Neural cell (in vitro differentiated cells): ENCODE data around the gene OR2V1. TPM values are rescaled to one million over a fixed set of nuclear protein-coding genes. Genes with fewer than 3 reads are reported as not detected.
"Not testable (repeated sequence)": the region's sequence is repeated elsewhere in the genome, so short reads cannot be mapped to it uniquely, and the experiment has no call there.

Experiments
- H2AFZ ChIP-seq: fragments of 200-600, 300-800 bp; sonication (generic), shearing (Covaris generic); 2 replicates; pipeline ENCODE4 v1.6.0; 2014; ENCODE audit warnings: low read depth, mild to moderate bottlenecking, antibody characterized with exemption, low read length, moderate library complexity
- H3F3A ChIP-seq: fragments of 200-600 bp; shearing (Covaris generic); 2 replicates; pipeline ENCODE4 v1.6.1; 2016; ENCODE audit warnings: mild to moderate bottlenecking, moderate library complexity, mixed read lengths, antibody characterized with exemption, low read length; ENCODE audit not compliant: insufficient read depth, poor library complexity, severe bottlenecking
- H3K27ac ChIP-seq: fragments of 200-600, 300-800 bp; sonication (generic), shearing (Covaris generic); 2 replicates; pipeline ENCODE4 v1.5.1; 2014; ENCODE audit warnings: mild to moderate bottlenecking, low read length, moderate library complexity
- H3K27me3 ChIP-seq: fragments of 300-800, 200-600 bp; sonication (generic), shearing (Covaris generic); 2 replicates; pipeline ENCODE4 v1.6.0; 2014; ENCODE audit warnings: mild to moderate bottlenecking, low read depth, low read length, moderate library complexity; ENCODE audit not compliant: insufficient read depth
- H3K36me3 ChIP-seq: fragments of 300-800, 200-600 bp; sonication (generic), shearing (Covaris generic); 2 replicates; pipeline ENCODE4 v1.5.1; 2014; ENCODE audit warnings: mild to moderate bottlenecking, antibody characterized with exemption, low read length, moderate library complexity; ENCODE audit not compliant: insufficient read depth
- H3K4me2 ChIP-seq: fragments of 300-800, 200-600 bp; sonication (generic), shearing (Covaris generic); 2 replicates; pipeline ENCODE4 v1.6.0; 2014; ENCODE audit warnings: mild to moderate bottlenecking, low read length
- H3K4me3 ChIP-seq: fragments of 300-800, 200-600 bp; sonication (generic), shearing (Covaris generic); 2 replicates; pipeline ENCODE4 v1.5.1; 2014; ENCODE audit warnings: mild to moderate bottlenecking, low read length, moderate library complexity
- H3K79me2 ChIP-seq: fragments of 200-600 bp; shearing (Covaris generic); replicated peaks from 2 replicates; pipeline ENCODE4 v1.6.0; 2014; ENCODE audit warnings: mild to moderate bottlenecking, low read length, moderate library complexity; ENCODE audit not compliant: insufficient read depth
- H3K9ac ChIP-seq: fragments of 300-800, 200-600 bp; sonication (generic), shearing (Covaris generic); 2 replicates; pipeline ENCODE4 v1.6.1; 2016; ENCODE audit warnings: mild to moderate bottlenecking, low read length, mixed read lengths
- H3K9me2 ChIP-seq: fragments of 200-600 bp; shearing (Covaris generic); 2 replicates; pipeline ENCODE4 v1.6.1; 2016; ENCODE audit warnings: mild to moderate bottlenecking, low read length, mixed read lengths; ENCODE audit not compliant: insufficient read depth
- H3K9me3 ChIP-seq: fragments of 200-600, 300-800 bp; sonication (generic), shearing (Covaris generic); 2 replicates; pipeline ENCODE4 v1.6.1; 2016; ENCODE audit warnings: mild to moderate bottlenecking, mixed run types, low read length, moderate library complexity, mixed read lengths
- H4K20me1 ChIP-seq: fragments of 200-600 bp; shearing (Covaris generic); 2 replicates; pipeline ENCODE4 v1.6.1; 2016; ENCODE audit warnings: mild to moderate bottlenecking, mixed run types; ENCODE audit not compliant: insufficient read depth
- CTCF ChIP-seq: fragments of 450-650 bp; IDR thresholded peaks from 2 replicates; pipeline ENCODE4 v1.5.1; 2014; ENCODE audit warnings: antibody characterized with exemption, mild to moderate bottlenecking, moderate library complexity; ENCODE audit not compliant: poor library complexity, severe bottlenecking
- EP300 ChIP-seq: fragments of 450-650 bp; conservative IDR thresholded peaks from 2 replicates; pipeline ENCODE4 v1.6.1; 2014; ENCODE audit warnings: antibody characterized with exemption, mild to moderate bottlenecking, moderate library complexity; ENCODE audit not compliant: poor library complexity, severe bottlenecking
- EZH2 ChIP-seq: fragments of 200-600, 300-800 bp; shearing (Covaris generic), sonication (generic); IDR thresholded peaks from 2 replicates; pipeline ENCODE4 v1.6.1; 2014; ENCODE audit warnings: antibody characterized with exemption, low read length, borderline replicate concordance, mild to moderate bottlenecking; ENCODE audit not compliant: insufficient read depth, poor library complexity, severe bottlenecking
- MXI1 ChIP-seq: fragments of 450-650 bp; conservative IDR thresholded peaks from 2 replicates; pipeline ENCODE4 v1.6.1; 2014; ENCODE audit warnings: antibody characterized with exemption, mild to moderate bottlenecking; ENCODE audit not compliant: poor library complexity, severe bottlenecking
- POLR2AphosphoS5 ChIP-seq: IDR thresholded peaks from 2 replicates; pipeline ENCODE4 v1.6.1; 2012
- RAD21 ChIP-seq: fragments of 450-650 bp; conservative IDR thresholded peaks from 2 replicates; pipeline ENCODE4 v1.6.1; 2014; ENCODE audit warnings: antibody characterized with exemption, mild to moderate bottlenecking, moderate library complexity
- REST ChIP-seq: IDR thresholded peaks from 2 replicates; pipeline ENCODE4 v1.6.1; 2012; ENCODE audit warnings: borderline replicate concordance
- SMC3 ChIP-seq: fragments of 450-650 bp; conservative IDR thresholded peaks from 2 replicates; pipeline ENCODE4 v1.6.1; 2014; ENCODE audit warnings: antibody characterized with exemption, mild to moderate bottlenecking, moderate library complexity; ENCODE audit not compliant: poor library complexity
- TAF1 ChIP-seq: IDR thresholded peaks from 2 replicates; pipeline ENCODE4 v1.6.1; 2012; ENCODE audit warnings: low read depth
- polyA plus RNA-seq: library from polyadenylated mRNA; depleted of rRNA; stranded (reverse); fragments of >200 nt; gene quantifications from 2 replicates; pipeline ENCODE4 v1.2.3, GENCODE V29; 2014

The OR2V1 gene
- polyA plus RNA-seq, 1 donor from 2014 or later: not detected

- H3K9me3 ChIP-seq: no peaks in the 10 kb centered on the region
- no peaks in the 10 kb centered on the region for H3K79me2 ChIP-seq
- H4K20me1 ChIP-seq: no peaks in the 10 kb centered on the region
- no peaks in the 10 kb centered on the region for H3F3A ChIP-seq
- no peak overlapping the region for H3K4me3 ChIP-seq
- no peak overlapping the region for H3K4me2 ChIP-seq
- H2AFZ ChIP-seq: no peak overlapping the region
- H3K27ac ChIP-seq: no peak overlapping the region
- H3K9me2 ChIP-seq: no peaks in the 10 kb centered on the region
- H3K9ac ChIP-seq: no peak overlapping the region
- H3K27me3 ChIP-seq: peaks cover 92% of the 10 kb centered on the region
- H3K36me3 ChIP-seq: no peaks in the 10 kb centered on the region
- TF ChIP-seq MXI1 (no peak), REST (no peak), POLR2AphosphoS5 (no peak), SMC3 (no peak), EZH2 (no peak), RAD21 (no peak), CTCF (no peak), TAF1 (no peak), EP300 (no peak)
Observed at GRCh38 chr5:181170996-181171395, 40.0 kb upstream of the OR2V1 start.

GRCh38 chr5:181170237-181170825 lies 39.4 kb upstream of the OR2V1 start:
- Histone ChIP-seq H3K4me3 (peak overlapping the region; percentile 62), H3K4me2 (no peak overlapping the region), H3K9ac (no peak overlapping the region), H3K9me2 (no peaks in the 10 kb centered on the region), H3K36me3 (no peaks in the 10 kb centered on the region), H2AFZ (no peak overlapping the region), H3K27me3 (peaks cover 96% of the 10 kb centered on the region), H3K79me2 (no peaks in the 10 kb centered on the region), H4K20me1 (no peaks in the 10 kb centered on the region), H3K27ac (no peak overlapping the region), H3K9me3 (no peaks in the 10 kb centered on the region), H3F3A (no peaks in the 10 kb centered on the region)
- no peak for TF ChIP-seq SMC3
- no peak for TF ChIP-seq EZH2
- TF ChIP-seq MXI1: no peak
- no peak for TF ChIP-seq POLR2AphosphoS5
- TF ChIP-seq TAF1: no peak
- no peak for TF ChIP-seq RAD21
- TF ChIP-seq CTCF: no peak
- no peak for TF ChIP-seq EP300
- TF ChIP-seq REST: no peak

- not testable (repeated sequence) for H3K9me2 ChIP-seq, H3K4me2 ChIP-seq, H3K27ac ChIP-seq, H2AFZ ChIP-seq, H3K9me3 ChIP-seq, H3F3A ChIP-seq, H3K79me2 ChIP-seq, H3K36me3 ChIP-seq, H3K9ac ChIP-seq, H4K20me1 ChIP-seq
- peak overlapping the region; percentile 62 for H3K4me3 ChIP-seq
- peaks cover 94% of the 10 kb centered on the region for H3K27me3 ChIP-seq
Observed at GRCh38 chr5:181169459-181170236, 38.7 kb upstream of the OR2V1 start.
